WTC11 (cell line): Measurements from ENCODE around the gene PAM.

Experiments
- ATF2 ChIP-seq: sonication (generic); formaldehyde crosslinking; IDR thresholded peaks from 2 replicates; pipeline ENCODE4 v1.8.1; 2022; ENCODE audit warnings: low read depth, missing genetic modification reagents, borderline replicate concordance
- CTCF ChIP-seq: fragments of 200-600 bp; IDR thresholded peaks from 2 replicates; pipeline ENCODE4 v1.8.0; 2022; ENCODE audit warnings: antibody characterized with exemption
- ELF4 ChIP-seq: sonication (generic); formaldehyde crosslinking; IDR thresholded peaks from 2 replicates; pipeline ENCODE4 v1.8.1; 2022; ENCODE audit warnings: low read depth, mild to moderate bottlenecking, moderate library complexity, missing genetic modification reagents
- FOXJ3 ChIP-seq: sonication (generic); formaldehyde crosslinking; IDR thresholded peaks from 2 replicates; pipeline ENCODE4 v1.9.0; 2021; ENCODE audit warnings: missing genetic modification reagents, mild to moderate bottlenecking, borderline replicate concordance
- ZNF232 ChIP-seq: sonication (generic); formaldehyde crosslinking; IDR thresholded peaks from 2 replicates; pipeline ENCODE4 v1.8.0; 2022; ENCODE audit warnings: mild to moderate bottlenecking, missing genetic modification reagents
- ZNF263 ChIP-seq: sonication (generic); formaldehyde crosslinking; IDR thresholded peaks from 2 replicates; pipeline ENCODE4 v1.8.1; 2022; ENCODE audit warnings: low read depth, mild to moderate bottlenecking, moderate library complexity, missing genetic modification reagents
- ZNF423 ChIP-seq: fragments of 250-450 bp; sonication (Bioruptor Pico); IDR thresholded peaks from 2 replicates; pipeline ENCODE4 v2.1.2; 2022; ENCODE audit warnings: mild to moderate bottlenecking, moderate library complexity

DNA sequence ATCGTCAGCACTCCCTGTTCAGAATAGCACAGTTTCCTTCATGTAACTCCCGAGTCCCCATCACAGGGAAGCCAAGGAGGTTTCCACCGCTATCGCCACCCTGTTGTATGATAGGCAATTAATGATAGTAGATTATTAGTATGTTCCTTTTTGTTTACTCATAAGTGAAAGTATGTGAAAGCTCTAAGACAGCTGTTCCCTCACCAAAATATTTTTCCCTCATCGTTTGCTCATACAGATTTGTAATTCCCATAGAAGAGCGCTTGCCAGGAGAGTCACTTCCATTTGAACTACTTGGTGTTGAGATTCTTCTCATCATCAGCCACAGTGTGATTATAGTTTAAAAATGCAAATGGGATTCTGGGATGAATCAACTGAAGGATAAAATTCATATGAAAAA is 140.9 kb downstream of the PAM start:
- TF ChIP-seq CTCF (no peak), ZNF263 (CRISPR knock-in tag) (no peak), ZNF423 (CRISPR knock-in tag) (no peak), ELF4 (CRISPR knock-in tag) (no peak), ZNF232 (CRISPR knock-in tag) (no peak), FOXJ3 (CRISPR knock-in tag) (no peak), ATF2 (CRISPR knock-in tag) (no peak)
